ENCODE measurements around the gene VDAC2.
A peak's percentile ranks its signal among the peaks of the same experiment; 100 is the strongest.
"Not testable (repeated sequence)": the region's sequence is repeated elsewhere in the genome, so short reads cannot be mapped to it uniquely, and the experiment has no call there.

VDAC2 gene

GRCh38 chr10:75201793-75202307, 8.7 kb upstream of the VDAC2 start:
- DNase-seq (ENCODE audit: low spot score), result no peak

GRCh38 chr10:75202321-75203045, 8.1 kb upstream of the VDAC2 start:
- peak; percentile 70 for DNase-seq (ENCODE audit: low spot score)

GRCh38 chr10:75203046-75203620, 7.5 kb upstream of the VDAC2 start:
- not testable (repeated sequence) for DNase-seq (ENCODE audit: low spot score)

GRCh38 chr10:75203724-75204123, 6.9 kb upstream of the VDAC2 start:
- DNase-seq (ENCODE audit: low spot score), result no peak

DNA sequence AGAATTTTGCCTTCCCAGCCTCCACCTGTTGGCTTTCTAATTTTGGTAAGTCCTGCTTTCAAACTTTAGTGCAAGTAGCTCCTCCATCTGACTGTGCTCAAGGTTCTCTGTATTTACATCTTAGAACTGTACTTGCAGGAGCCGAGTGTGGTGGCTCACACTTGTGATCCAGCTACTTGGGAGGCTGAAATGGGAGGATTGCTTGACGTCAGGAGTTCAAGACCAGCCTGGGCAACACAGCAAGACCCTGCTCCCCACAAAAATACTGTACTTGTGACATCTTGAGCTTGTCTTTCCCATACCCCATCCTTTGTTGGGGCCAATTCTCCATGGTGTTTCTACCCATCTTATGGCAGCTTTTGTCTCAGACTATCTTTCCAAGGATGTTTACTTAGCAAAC, 4.7 kb upstream of the VDAC2 start:
- DNase-seq (ENCODE audit: low spot score), result no peak

DNA sequence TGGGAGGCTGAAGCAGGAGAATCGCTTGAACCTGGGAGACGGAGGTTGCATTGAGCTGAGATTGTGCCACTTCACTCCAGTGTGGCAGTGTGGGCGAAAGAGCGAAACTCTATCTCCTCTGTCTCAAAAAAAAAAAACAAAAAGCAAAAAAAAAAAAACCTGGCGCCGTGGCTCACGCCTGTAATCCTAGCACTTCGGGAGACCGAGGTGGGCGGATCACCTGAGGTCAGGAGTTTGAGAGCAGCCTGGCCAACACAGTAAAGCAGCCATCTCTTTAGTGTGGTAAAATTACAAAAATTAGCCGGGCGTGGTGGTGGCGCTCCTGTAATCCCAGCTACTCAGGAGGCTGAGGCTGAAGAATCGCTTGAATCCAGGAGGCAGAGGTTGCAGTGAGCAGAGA, 4.0 kb upstream of the VDAC2 start:
- DNase-seq (ENCODE audit: low spot score), result not testable (repeated sequence)

GRCh38 chr10:75207079-75207856, 3.3 kb upstream of the VDAC2 start:
- DNase-seq (ENCODE audit: low spot score), result no peak

GRCh38 chr10:75207857-75208144, 2.8 kb upstream of the VDAC2 start:
- DNase-seq (ENCODE audit: low spot score), result no peak

DNA sequence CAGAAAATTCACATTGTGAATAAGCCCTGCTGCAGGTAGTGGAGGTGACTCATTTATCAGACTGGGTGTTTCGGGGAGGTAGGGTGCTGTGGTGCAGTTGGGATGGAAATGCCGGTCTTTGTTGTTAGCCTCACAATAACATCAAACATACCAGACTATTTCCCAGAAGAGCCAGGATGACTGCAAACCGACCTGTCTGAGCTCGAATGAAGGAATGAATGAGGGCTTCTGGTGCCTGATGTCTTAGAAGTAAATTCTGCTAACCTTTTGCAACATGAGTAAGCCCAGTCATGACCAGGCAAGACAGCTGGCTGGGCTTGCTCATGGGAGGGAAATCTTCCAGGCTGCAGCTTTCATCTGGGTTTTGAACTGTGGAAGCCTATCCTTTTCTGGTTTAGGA, 2.4 kb upstream of the VDAC2 start:
- DNase-seq (ENCODE audit: low spot score), result peak; percentile 61

GRCh38 chr10:75209086-75209920, 1.3 kb upstream of the VDAC2 start:
- DNase-seq (ENCODE audit: low spot score), result no peak

DNA sequence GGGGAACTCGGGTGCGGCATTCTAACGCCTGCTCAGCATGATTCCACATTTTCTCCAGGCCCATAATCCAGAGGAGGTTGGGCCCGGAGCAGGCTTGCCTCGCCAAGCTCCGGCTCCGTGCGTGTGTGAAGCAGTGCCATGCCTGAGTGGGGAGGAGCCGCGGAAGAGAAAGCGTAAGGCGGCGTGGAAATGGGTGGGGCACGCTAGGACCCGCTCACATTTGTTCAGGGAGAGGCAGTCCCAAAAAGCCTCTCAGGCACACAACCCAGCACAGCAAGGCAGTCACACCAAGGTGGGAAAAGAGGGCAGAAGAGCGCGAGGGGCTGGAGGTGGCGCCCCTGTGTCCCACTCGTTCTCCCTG, 695 bp upstream of the VDAC2 start:
- peak; percentile 75 for DNase-seq (ENCODE audit: low spot score)

DNA sequence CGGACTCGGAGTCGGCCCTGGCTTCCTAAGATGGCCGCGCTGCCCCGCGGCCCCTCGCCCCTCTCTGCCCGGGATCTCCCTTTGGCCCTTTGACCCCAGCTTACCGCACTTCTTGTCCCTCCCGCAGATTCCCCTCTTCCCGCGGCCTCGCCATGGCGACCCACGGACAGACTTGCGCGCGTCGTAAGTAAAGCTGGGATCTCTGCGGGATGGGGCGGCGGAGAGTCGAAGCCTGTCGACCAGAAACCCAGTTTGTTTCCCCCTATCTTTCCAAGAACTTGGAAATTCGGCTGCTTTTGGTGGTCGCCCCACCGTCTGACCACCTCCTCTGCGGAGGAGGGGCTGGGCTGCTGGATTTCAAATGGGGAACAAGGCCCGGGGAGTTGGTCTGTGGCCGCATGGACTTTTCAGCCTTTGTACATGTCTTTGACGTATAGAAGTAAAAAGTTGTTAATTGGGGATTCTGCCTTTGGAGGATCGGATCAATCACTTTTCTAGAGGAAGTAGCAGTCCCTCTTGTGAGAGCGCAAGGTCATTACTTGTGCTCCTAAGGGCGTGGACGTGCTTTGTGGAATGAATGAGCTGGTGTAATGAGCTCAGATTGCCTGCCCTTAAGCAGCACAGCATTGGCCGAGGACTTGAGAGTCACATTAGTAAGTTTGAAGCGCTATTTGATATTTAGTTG, 553 bp downstream of the VDAC2 start:
- peak; percentile 51 for DNase-seq (ENCODE audit: low spot score)

GRCh38 chr10:75212343-75212742, 1.7 kb downstream of the VDAC2 start:
- DNase-seq (ENCODE audit: low spot score), result no peak

DNA sequence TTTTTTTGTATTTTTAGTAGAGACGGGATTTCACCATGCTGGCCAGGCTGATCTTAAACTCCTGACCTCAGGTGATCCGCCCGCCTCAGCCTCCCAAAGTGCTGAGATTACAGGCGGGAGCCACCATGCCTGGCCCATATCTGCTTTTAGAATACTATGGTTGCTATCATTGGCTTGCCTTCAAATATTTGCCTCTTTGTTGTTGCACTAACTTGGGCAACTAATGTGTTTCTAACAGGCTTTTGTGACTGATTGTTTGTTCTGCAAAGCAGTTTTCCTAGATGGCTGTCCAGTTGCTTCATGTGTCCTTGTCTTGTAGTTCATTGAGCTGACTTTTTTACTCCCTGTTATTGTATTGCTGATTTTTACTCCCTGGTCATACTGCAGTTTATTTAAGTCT, 9.7 kb downstream of the VDAC2 start:
- DNase-seq (ENCODE audit: low spot score), result no peak

DNA sequence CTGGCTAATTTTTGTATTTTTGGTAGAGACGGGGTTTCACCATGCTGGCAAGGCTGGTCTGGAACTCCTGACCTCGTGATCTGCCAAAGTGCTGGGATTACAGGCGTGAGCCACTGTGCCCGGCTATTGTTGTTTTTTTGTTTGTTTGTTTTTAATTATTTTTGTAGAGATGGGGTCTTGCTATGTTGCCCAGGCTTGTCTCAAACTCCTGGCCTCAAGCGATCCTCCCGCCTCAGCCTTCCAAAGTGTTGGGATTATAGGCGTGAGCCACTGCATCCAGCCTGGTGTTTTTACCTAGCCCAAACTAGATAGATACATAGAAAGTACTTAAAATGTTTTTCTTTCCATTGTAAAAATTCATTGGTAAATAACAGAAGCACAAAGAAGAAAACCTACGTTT, 10.9 kb downstream of the VDAC2 start:
- DNase-seq (ENCODE audit: low spot score), result not testable (repeated sequence)

DNA sequence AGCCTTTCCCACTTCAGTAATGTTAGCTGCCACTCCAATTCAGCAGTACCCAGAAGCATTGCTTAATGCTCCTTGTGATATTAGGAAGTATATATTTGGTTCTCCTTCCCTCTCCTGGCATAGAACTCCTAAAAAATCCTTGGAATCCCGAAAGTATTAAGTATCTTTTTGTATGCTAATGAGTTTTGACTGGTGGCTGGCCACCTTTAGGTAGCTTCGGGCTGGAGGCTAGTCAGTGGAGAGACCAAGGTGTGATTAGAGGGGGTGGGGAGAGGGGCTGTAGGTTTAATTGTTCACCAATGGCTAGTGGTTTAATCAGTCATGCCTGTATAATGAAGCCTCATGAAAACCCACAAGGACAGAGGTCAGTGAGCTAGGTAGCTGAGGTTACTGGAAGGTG, 12.9 kb downstream of the VDAC2 start:
- no peak for DNase-seq (ENCODE audit: low spot score)

GRCh38 chr10:75226095-75226494, 15.5 kb downstream of the VDAC2 start:
- DNase-seq (ENCODE audit: low spot score), result no peak

DNA sequence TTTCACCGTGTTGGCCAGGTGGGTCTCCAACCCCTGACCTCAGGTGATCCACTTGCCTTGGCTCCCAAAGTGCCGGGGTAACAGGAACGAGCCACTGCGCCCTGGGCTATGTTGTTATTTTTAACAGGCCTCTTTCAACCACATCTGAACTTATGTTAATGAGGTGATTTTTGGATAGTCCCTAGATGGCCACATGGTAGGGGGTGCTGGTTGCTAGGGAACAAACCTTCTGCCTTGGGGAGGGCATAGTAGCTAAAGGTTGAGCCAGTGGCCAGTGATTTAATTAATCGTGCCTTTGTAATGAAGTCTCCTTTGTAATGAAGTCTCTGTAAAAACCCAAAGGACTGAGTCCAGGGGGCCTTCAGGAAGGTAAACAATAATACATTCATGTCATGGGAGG, 16.1 kb downstream of the VDAC2 start:
- DNase-seq (ENCODE audit: low spot score), result no peak

DNA sequence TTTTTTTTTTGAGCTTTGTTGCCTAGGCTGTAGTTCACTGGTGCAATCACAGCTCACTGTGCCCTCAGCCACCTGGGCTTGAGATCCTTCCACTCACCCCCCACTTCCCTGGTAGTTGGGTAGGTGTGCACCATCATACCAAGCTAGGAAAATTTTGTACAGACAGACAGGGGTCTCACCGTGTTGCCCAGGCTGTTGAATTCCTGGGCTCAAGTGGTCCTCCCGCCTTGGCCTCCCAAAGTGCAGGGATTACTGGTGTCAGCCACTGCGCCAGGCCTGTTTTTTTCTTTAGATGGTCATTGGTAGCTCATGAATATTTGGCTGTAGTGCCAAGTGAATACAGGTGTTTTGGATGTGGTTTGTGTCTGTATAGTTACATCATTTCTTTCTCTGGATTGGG, 17.7 kb downstream of the VDAC2 start:
- no peak for DNase-seq (ENCODE audit: low spot score)

DNA sequence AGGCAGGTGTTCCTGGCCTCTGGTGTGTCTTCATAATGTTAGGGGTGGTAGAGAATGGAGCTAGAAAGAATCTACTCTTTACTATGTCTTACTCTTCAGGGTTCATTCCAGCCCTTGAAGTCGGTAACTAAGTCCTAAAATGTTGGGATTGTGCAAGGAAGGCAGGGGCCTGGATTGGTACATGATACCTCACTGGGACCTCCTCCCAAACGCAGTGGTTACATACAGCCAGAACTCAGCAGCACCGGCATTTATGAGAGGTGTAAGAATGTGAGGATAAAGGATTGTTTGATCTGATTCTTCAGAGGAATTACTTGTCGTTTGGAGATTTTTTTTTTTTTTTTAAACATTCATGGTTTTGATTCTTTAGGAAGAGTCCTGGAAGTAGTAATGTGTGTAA, 18.2 kb downstream of the VDAC2 start:
- DNase-seq (ENCODE audit: low spot score), result no peak

- DNase-seq (ENCODE audit: low spot score), result no peak
Observed at GRCh38 chr10:75229971-75230370, 19.4 kb downstream of the VDAC2 start.

DNA sequence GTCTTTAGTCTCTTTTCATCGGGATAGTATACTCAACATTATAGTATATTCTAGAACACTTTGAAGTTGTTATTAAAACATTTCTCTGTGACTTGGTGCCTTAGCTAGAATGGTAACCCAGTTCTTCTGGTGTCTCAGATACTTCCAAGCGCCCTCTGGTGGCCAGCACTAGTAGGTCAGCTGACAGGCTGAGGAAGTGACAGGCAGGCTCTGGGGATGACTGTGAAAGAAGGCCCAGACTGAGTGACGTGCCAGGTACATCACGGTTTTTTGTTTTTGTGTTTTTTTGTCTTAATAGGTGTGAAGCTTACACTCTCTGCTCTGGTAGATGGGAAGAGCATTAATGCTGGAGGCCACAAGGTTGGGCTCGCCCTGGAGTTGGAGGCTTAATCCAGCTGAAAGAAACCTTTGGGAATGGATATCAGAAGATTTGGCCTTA, 20.0 kb downstream of the VDAC2 start:
- peak; percentile 80 for DNase-seq (ENCODE audit: low spot score)
